Stimulated activated CD8-positive, alpha-beta memory T cell treated with anti-CD3 and anti-CD28 coated beads, Interleukin-7, amount 100 ng/mL, for 24 hours (primary cell): ENCODE results near the gene NGF.

Source experiments
- DNase-seq: peaks from one replicate; pipeline ENCODE4 v3.0.0-alpha.2; 2020; ENCODE audit warnings: low read depth

Gene NGF

DNA sequence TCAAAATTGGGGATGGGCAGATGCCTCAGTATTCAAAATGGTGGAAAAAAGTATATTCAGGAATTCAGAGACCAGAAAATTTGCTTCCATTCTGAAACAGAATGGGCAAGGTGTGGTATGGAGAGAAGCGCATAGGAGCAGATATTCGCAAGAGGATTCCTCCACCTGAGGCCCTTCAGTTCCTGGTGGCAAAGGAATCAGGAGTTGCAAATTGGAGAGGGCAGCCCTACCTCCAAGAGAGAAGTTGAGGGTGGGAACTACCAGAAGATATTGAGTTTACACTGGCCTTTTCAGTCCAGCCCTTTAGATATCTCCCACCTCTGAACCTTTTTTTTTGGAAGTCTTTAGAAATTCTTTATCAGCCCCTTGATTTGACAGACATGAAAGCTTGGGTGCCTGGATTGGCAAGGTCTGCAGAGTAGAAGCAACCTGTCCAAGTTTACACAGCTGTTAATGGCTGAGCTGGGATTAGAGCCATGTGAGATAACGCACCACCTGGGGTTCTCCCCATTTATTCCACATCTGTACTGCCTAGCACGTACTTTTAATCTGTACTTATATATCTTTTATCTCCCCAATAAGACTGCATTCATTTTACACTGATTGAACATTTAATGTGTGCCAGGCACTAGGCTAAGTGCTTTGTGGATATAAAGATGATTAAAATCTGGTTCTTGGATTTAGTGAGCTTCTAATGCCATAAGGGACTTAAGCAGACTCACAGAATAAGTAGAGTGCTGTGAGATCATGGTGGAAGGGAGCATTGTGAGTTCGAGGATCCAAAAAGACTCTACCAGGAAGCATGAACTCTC is 99.5 kb downstream of the NGF start:
- DNase-seq = no peak

DNA sequence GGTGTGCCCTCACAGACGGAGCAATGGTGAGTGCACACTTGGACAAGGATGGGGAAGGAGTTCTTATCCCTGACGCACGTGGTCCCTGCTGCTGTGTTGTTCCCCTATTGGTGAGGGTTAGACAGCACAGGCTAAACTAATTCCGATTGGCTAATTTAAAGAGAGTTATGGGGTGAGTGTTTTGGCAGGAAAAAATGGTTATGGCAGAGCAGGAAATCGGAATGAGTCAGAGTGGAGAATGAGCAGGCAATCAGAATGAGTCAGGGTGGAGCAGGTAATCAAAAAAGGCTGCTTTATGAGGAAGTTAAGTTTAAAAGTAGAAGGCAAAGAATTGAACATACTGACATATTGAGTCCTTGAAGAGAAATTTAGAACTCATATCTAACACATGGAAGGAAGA is 100.5 kb downstream of the NGF start:
- no peak for DNase-seq

DNA sequence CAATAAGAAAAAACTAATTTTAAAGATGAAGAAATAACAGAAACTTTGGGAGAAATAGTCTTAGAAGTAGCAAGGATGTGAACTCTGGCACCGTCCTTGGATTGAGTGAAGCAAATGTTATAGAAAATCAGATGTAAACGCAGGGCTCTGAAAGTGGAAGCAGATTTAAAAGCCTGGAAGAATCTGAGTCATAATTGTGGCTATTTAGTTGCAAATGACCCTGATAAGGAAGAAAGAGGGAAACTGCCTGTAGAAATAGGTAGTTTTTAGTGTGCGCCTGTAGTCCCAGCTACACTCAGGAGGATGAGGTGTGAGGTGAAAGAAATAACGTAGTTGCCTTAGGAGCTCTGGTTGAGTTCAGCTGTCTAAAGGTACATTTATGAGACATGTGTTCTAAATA is 101.0 kb downstream of the NGF start:
- DNase-seq = no peak
